Ramos (cell line): ENCODE measurements around the gene CYP2B6.
"Not testable (repeated sequence)": the region's sequence is repeated elsewhere in the genome, so short reads cannot be mapped to it uniquely, and the experiment has no call there.

Experiments
- in situ Hi-C: fragments of 300-500 bp; cut with MboI; formaldehyde crosslinking; loops from one replicate; pipeline ENCODE4 v1.14.3; 2022; ENCODE audit warnings: low sequenced_read_pairs; ENCODE audit not compliant: unreplicated experiment

Gene CYP2B6

DNA sequence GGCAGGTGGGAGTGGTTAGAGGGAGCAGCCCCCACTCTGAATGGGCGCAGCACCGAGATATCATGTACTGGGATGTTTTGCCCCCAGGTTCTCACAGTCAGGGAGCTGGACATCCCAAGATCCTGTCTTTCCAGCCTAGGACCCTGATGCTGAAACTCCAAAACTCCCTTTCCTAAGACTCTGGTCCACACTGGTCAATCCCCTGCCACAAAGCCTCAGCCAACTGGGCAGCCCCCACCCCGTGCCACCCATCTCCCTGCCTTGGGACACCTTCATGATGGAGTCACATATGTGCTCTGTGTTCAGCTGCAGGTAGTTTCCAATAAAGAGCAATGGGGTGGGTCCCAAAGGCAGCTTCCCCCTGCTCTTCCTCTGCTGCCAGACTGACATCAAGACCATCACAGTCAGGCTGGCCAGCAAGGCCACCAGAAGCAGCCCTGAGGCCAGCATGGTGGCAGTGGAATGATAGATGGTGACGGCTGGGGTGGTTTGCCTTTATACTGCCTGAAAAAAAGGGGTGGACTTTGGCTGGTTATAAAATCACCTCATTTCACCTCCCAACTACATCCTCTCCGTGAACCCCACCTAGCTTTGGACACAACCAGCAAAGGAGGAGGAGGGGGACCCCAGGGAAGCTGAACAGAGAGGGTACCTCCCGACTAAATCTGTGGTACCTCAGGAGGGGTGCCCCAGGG, 36.3 kb downstream of the CYP2B6 start:
- in situ Hi-C loops, result no loop called here

- in situ Hi-C loops, result no loop called here
Measured at GRCh38 chr19:41029524-41030432, 38.7 kb downstream of the CYP2B6 start.

- in situ Hi-C loops, result no loop called here
Measured at GRCh38 chr19:41030651-41031050, 39.6 kb downstream of the CYP2B6 start.

DNA sequence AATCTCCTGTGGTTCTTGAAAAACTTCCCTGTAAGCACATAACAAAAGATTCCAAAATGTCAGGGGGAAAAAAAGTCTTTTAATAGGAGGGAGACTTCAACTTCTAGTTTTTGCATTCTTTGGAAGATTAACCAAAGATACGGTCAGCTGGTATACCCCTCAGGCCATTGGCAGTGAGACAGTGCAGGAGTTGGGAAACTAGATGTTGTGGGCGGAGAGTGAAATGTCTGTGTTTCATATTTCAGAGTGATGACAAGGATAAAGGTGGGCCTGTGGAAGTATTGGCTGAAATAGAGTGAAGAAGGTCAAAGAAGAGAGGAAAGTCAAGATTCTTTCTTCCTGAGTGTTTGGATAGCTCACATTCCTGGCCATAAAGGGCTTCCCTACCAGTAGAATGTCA, 40.8 kb downstream of the CYP2B6 start:
- in situ Hi-C loops, result no loop called here

DNA sequence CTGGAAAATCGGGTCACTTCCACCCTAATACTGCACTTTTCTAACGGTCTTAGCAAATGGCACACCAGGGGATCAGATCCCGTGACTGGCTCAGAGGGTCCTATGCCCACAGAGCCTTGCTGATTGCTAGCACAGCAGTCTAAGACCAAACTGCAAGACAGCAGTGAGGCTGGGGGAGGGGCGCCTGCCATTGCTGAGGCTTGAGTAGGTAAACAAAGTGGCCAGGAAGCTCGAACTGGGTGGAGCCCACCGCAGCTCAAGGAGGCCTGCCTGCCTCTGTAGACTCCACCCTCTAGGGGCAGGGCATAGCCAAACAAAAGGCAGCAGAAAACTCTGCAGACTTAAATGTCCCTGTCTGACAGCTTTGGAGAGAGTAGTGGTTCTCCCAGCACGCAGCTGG, 42.2 kb downstream of the CYP2B6 start:
- in situ Hi-C loops, result not testable (repeated sequence)

GRCh38 chr19:41039806-41040205, 48.7 kb downstream of the CYP2B6 start:
- in situ Hi-C loops, result no loop called here

DNA sequence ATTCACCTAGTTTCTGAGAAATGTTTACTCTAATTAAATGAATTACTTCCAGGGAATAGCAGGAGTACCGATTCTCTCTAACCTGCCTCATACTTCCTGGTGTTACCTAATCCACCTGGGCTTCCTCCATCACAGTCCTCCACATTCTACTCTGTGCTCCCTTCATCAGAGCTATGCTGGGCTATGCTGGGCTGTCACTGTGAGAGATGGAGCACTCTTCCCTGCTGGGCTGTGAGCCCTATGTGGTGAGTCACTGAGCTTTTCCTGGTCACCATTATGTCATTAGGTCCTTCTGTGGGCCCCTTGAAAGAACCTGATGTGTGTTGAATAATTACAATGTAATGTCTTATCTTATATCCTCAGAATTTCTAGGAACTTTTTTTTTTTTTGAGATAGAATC, 54.0 kb downstream of the CYP2B6 start:
- in situ Hi-C loops, result not testable (repeated sequence)

GRCh38 chr19:41050426-41050825, 59.3 kb downstream of the CYP2B6 start:
- in situ Hi-C loops, result no loop called here

DNA sequence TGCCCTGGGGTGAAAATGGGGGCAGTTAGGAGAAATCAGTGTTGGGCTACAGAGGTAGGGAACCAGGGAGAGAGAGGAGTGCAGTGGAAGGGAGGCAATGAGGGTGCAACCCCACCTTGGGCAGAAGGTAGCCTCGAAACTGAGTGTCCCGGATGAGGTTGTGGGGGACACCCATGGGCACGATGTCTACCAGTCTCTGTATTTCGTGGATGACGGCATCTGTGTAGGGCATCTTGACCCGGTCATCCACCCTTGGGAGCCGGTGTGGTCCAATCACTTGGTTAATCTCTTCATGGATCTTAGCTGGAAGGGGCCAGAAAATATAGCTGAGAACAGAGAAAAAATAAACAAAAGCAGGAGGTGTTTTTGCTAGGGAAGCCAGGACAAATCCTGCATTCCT, 61.1 kb downstream of the CYP2B6 start:
- in situ Hi-C loops, result not testable (repeated sequence)

DNA sequence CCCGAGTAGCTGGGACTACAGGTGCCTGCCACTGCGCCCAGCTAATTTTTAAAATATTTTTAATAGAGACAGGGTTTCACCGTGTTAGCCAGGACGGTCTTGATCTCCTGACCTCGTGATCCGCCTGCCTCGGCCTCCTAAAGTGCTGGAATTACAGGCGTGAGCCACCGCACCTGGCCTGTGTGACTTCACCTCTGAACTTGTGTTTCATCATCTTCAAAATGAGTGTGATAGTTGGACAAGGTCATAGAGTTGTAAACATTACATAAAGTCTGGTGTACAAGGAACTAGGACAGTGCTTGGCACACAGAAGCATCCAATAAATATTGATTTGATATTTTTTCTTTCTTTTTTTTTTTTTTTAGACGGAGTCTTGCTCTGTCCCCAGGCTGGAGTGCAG, 62.2 kb downstream of the CYP2B6 start:
- in situ Hi-C loops, result not testable (repeated sequence)

- in situ Hi-C loops, result no loop called here
Measured at GRCh38 chr19:41064974-41065569, 74.0 kb downstream of the CYP2B6 start.
